Fibroblast of the aortic adventitia (primary cell): Measurements from ENCODE around the gene ITSN2. TPM values are rescaled to one million over a fixed set of nuclear protein-coding genes. Genes with fewer than 3 reads are reported as not detected.

Source experiments
- DNase-seq: peaks from one replicate; pipeline ENCODE4 v3.0.0-alpha.2; 2010; ENCODE audit warnings: low read depth
- H3K4me3 ChIP-seq: 2 replicates; pipeline ENCODE4 v1.5.1; 2011; ENCODE audit warnings: low read depth, mild to moderate bottlenecking, control low read depth, low read length, moderate library complexity
- CTCF ChIP-seq: IDR thresholded peaks from 2 replicates; pipeline ENCODE4 v1.5.1; 2011; ENCODE audit warnings: mild to moderate bottlenecking, low read length, control low read depth, inconsistent platforms; ENCODE audit not compliant: insufficient read depth
- total RNA-seq: library from RNA; depleted of rRNA; stranded (reverse); fragments of >200 nt; gene quantifications from 2 replicates; pipeline ENCODE4 v1.2.3, GENCODE V29; 2012; ENCODE audit warnings: low replicate concordance

Gene ITSN2
- total RNA-seq, 1 donor, result 32.4 TPM

GRCh38 chr2:24382363-24383073 lies 22.2 kb upstream of the ITSN2 start:
- H3K4me3 ChIP-seq, result no peak overlapping the region
- TF ChIP-seq CTCF, result peak; percentile 84
- DNase-seq, result peak; percentile 75

GRCh38 chr2:24380820-24381219 lies 20.5 kb upstream of the ITSN2 start:
- DNase-seq, result no peak
- no peak for TF ChIP-seq CTCF
- no peak overlapping the region for H3K4me3 ChIP-seq

- no peak for TF ChIP-seq CTCF
- DNase-seq, result no peak
- H3K4me3 ChIP-seq, result no peak overlapping the region
Observed at GRCh38 chr2:24375349-24376087, 15.2 kb upstream of the ITSN2 start.

- no peak overlapping the region for H3K4me3 ChIP-seq
Observed at GRCh38 chr2:24374301-24374700, 14.0 kb upstream of the ITSN2 start.

GRCh38 chr2:24372033-24372432 lies 11.7 kb upstream of the ITSN2 start:
- DNase-seq, result no peak
- no peak overlapping the region for H3K4me3 ChIP-seq
- no peak for TF ChIP-seq CTCF

More at GRCh38 chr2:24374301-24374700, 14.0 kb upstream of the ITSN2 start:
- no peak for TF ChIP-seq CTCF
- DNase-seq, result no peak

- TF ChIP-seq CTCF, result no peak
- no peak for DNase-seq
- H3K4me3 ChIP-seq, result no peak overlapping the region
Observed at GRCh38 chr2:24365826-24366225, 5.5 kb upstream of the ITSN2 start.
